GM12891 (cell line): ENCODE measurements around the gene NKAIN4.

ENCODE experiments used
- PAX5 ChIP-seq: IDR thresholded peaks from 2 replicates; pipeline ENCODE4 v1.6.1; 2011; ENCODE audit warnings: low read length, moderate library complexity, mild to moderate bottlenecking; ENCODE audit not compliant: insufficient read depth, severe bottlenecking
- POLR2A ChIP-seq: IDR thresholded peaks from 2 replicates; pipeline ENCODE4 v1.6.1; 2011; ENCODE audit warnings: low read depth, low read length, control low read depth
- POLR2AphosphoS5 ChIP-seq: IDR thresholded peaks from 2 replicates; pipeline ENCODE4 v1.6.1; 2011; ENCODE audit warnings: low read depth, low read length, control low read depth
- POU2F2 ChIP-seq: IDR thresholded peaks from 2 replicates; pipeline ENCODE4 v1.6.1; 2011; ENCODE audit warnings: low read depth, mild to moderate bottlenecking, control low read depth, low read length, moderate library complexity
- TAF1 ChIP-seq: IDR thresholded peaks from 2 replicates; pipeline ENCODE4 v1.6.1; 2011; ENCODE audit warnings: low read depth, low read length, control low read depth

DNA sequence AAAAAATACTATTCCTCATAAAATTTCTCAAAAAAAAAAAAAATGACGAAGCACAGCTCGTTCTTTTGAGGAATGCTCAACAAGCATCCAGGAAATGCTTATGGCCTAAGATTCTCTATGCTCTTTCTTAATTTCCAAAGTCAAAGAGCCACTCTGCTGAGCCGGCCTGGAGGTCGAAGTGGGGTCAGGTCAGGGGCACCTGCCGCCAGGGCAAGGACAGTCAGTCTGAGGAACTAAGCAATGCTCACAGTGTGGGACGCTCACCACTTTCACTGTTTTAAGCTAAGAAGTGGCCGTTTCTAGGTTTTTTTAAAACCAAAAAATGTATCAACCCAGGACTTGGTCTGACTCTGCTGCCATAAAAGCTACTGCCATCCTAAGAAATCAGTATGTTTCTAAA is 55.7 kb downstream of the NKAIN4 start:
- TF ChIP-seq POLR2A (no peak), POLR2AphosphoS5 (no peak), POU2F2 (no peak), TAF1 (no peak), PAX5 (no peak)
